OCI-LY1 (cell line): ENCODE data around the gene TSTD1.
"Not testable (repeated sequence)": the region's sequence is repeated elsewhere in the genome, so short reads cannot be mapped to it uniquely, and the experiment has no call there.

ENCODE experiments used
- CTCF ChIP-seq: fragments of 200-600 bp; sonication (generic), shearing (Covaris generic); IDR thresholded peaks from 2 replicates; pipeline ENCODE4 v1.5.1; 2017; ENCODE audit warnings: mild to moderate bottlenecking, antibody characterized with exemption, low read length, moderate library complexity, mixed read lengths
- EZH2 ChIP-seq: fragments of 200-600 bp; sonication (generic), shearing (Covaris generic); IDR thresholded peaks from 2 replicates; pipeline ENCODE4 v1.8.0; 2017; ENCODE audit warnings: borderline replicate concordance, mixed run types, mild to moderate bottlenecking, antibody characterized with exemption, low read length, moderate library complexity, mixed read lengths

GRCh38 chr1:161063936-161064335 is 25.2 kb upstream of the TSTD1 start:
- TF ChIP-seq CTCF, EZH2: not testable (repeated sequence)
